ENCODE results near the gene WHRN. TPM values are rescaled to one million over a fixed set of nuclear protein-coding genes. Genes with fewer than 3 reads are reported as not detected.

Gene WHRN
- polyA plus RNA-seq, 1 donor from 2014 or later: 2.5 TPM

DNA sequence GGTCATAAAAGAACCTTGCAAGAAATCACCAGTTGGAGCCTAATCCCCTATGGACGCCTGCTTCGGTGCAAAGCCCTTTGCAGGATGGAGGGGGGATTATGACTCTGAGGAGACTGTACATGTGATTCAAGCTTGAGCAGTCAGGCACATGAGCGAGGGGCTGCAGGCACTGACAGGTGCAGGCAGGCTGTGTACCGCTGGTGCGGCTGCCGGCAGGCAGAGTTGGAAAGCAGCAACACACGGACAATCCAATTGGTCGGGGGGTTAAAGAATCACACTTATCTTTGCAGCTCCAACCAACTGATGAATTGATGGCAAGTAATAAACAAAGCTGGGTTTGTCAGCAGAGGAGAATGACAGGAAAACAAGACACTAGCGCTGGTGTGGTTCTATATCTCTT, 5.7 kb downstream of the WHRN start:
- peaks cover 10% of the 10 kb centered on the region for H3F3A ChIP-seq (ENCODE audit: insufficient read depth, low read length, poor library complexity, severe bottlenecking)
- no peak overlapping the region for H2AFZ ChIP-seq (ENCODE audit: low read depth, low read length)
- peak overlapping the region; percentile 57 for H3K9ac ChIP-seq (ENCODE audit: low read length)
- peak overlapping the region; percentile 84 for H3K4me3 ChIP-seq (ENCODE audit: low read length)
- H3K79me2 ChIP-seq (replicated peaks; ENCODE audit: insufficient read depth, low read length): peaks cover 9% of the 10 kb centered on the region
- H3K27ac ChIP-seq (ENCODE audit: low read length): peak overlapping the region; percentile 68
- no peaks in the 10 kb centered on the region for H3K9me2 ChIP-seq (ENCODE audit: insufficient read depth, low read length)
- peak; percentile 40 for TF ChIP-seq RAD21 (conservative IDR thresholded peaks at IDR 0.05)
- TF ChIP-seq MXI1 (conservative IDR thresholded peaks at IDR 0.05; ENCODE audit: poor library complexity, severe bottlenecking): peak; percentile 68
- peak; percentile 85 for TF ChIP-seq POLR2AphosphoS5 (IDR thresholded peaks at IDR 0.05)
- peak; percentile 21 for TF ChIP-seq SMC3 (conservative IDR thresholded peaks at IDR 0.05; ENCODE audit: poor library complexity)
- TF ChIP-seq, protein P1, sequence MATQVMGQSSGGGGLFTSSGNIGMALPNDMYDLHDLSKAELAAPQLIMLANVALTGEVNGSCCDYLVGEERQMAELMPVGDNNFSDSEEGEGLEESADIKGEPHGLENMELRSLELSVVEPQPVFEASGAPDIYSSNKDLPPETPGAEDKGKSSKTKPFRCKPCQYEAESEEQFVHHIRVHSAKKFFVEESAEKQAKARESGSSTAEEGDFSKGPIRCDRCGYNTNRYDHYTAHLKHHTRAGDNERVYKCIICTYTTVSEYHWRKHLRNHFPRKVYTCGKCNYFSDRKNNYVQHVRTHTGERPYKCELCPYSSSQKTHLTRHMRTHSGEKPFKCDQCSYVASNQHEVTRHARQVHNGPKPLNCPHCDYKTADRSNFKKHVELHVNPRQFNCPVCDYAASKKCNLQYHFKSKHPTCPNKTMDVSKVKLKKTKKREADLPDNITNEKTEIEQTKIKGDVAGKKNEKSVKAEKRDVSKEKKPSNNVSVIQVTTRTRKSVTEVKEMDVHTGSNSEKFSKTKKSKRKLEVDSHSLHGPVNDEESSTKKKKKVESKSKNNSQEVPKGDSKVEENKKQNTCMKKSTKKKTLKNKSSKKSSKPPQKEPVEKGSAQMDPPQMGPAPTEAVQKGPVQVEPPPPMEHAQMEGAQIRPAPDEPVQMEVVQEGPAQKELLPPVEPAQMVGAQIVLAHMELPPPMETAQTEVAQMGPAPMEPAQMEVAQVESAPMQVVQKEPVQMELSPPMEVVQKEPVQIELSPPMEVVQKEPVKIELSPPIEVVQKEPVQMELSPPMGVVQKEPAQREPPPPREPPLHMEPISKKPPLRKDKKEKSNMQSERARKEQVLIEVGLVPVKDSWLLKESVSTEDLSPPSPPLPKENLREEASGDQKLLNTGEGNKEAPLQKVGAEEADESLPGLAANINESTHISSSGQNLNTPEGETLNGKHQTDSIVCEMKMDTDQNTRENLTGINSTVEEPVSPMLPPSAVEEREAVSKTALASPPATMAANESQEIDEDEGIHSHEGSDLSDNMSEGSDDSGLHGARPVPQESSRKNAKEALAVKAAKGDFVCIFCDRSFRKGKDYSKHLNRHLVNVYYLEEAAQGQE (IDR thresholded peaks at IDR 0.05; ENCODE audit: borderline replicate concordance): no peak
- TF ChIP-seq EP300 (conservative IDR thresholded peaks at IDR 0.05; ENCODE audit: poor library complexity, severe bottlenecking): peak; percentile 75
- TF ChIP-seq, protein P2, sequence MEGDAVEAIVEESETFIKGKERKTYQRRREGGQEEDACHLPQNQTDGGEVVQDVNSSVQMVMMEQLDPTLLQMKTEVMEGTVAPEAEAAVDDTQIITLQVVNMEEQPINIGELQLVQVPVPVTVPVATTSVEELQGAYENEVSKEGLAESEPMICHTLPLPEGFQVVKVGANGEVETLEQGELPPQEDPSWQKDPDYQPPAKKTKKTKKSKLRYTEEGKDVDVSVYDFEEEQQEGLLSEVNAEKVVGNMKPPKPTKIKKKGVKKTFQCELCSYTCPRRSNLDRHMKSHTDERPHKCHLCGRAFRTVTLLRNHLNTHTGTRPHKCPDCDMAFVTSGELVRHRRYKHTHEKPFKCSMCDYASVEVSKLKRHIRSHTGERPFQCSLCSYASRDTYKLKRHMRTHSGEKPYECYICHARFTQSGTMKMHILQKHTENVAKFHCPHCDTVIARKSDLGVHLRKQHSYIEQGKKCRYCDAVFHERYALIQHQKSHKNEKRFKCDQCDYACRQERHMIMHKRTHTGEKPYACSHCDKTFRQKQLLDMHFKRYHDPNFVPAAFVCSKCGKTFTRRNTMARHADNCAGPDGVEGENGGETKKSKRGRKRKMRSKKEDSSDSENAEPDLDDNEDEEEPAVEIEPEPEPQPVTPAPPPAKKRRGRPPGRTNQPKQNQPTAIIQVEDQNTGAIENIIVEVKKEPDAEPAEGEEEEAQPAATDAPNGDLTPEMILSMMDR (IDR thresholded peaks at IDR 0.05; ENCODE audit: poor library complexity, severe bottlenecking): no peak
- H3K36me3 ChIP-seq (ENCODE audit: insufficient read depth, low read length): no peaks in the 10 kb centered on the region
- H3K27me3 ChIP-seq (ENCODE audit: insufficient read depth, low read depth, low read length): no peaks in the 10 kb centered on the region
- H4K20me1 ChIP-seq (ENCODE audit: insufficient read depth): no peaks in the 10 kb centered on the region
- peak overlapping the region; percentile 56 for H3K4me2 ChIP-seq (ENCODE audit: low read length)
- H3K9me3 ChIP-seq (ENCODE audit: low read length): no peaks in the 10 kb centered on the region

DNA sequence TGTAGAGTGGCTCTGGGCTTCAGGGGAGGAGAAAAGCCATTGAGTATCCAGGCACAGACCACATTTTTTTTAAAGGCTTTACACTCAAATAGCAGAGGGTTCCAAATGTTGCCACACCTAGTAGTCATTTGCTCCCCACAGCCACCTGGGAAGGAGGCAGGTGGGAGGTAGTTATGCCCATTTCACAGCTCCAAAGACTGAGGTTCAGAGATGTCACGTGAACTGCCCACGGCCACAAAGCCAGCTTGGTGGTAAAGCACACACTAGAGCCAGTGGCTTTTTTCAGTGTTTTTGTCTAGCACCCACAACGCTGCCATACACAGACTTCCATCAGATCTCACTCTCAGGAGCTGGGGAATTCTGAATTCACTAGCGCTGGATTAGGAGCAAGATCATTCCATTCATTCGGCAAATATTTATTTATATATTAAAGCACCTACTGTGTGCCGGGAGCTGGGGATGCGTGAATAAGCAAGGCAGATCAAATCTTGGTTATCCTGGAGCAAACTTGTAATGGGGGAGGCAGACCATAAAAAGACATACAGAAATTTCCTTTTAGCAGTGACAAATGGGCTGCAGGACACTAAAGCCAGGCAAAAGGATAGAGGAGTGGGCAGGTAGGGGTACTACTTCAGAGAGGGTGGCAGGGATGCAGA, 7.4 kb downstream of the WHRN start:
- no peak overlapping the region for H2AFZ ChIP-seq (ENCODE audit: low read depth, low read length)
- H3K27ac ChIP-seq (ENCODE audit: low read length): no peak overlapping the region
- H3K27me3 ChIP-seq (ENCODE audit: insufficient read depth, low read depth, low read length): no peaks in the 10 kb centered on the region
- H3K9me2 ChIP-seq (ENCODE audit: insufficient read depth, low read length): no peaks in the 10 kb centered on the region
- H3K9ac ChIP-seq (ENCODE audit: low read length): no peak overlapping the region
- H4K20me1 ChIP-seq (ENCODE audit: insufficient read depth): no peaks in the 10 kb centered on the region
- TF ChIP-seq EZH2 (IDR thresholded peaks at IDR 0.05; ENCODE audit: borderline replicate concordance, insufficient read depth, low read length, poor library complexity, severe bottlenecking) (no peak), EP300 (conservative IDR thresholded peaks at IDR 0.05; ENCODE audit: poor library complexity, severe bottlenecking) (no peak), TAF1 (IDR thresholded peaks at IDR 0.05; ENCODE audit: low read depth) (no peak), RAD21 (conservative IDR thresholded peaks at IDR 0.05) (no peak), SMC3 (conservative IDR thresholded peaks at IDR 0.05; ENCODE audit: poor library complexity) (no peak), MXI1 (conservative IDR thresholded peaks at IDR 0.05; ENCODE audit: poor library complexity, severe bottlenecking) (no peak), POLR2AphosphoS5 (IDR thresholded peaks at IDR 0.05) (no peak)
- TF ChIP-seq, protein P1 (IDR thresholded peaks at IDR 0.05; ENCODE audit: borderline replicate concordance): no peak
- no peak overlapping the region for H3K4me3 ChIP-seq (ENCODE audit: low read length)
- peaks cover 8% of the 10 kb centered on the region for H3F3A ChIP-seq (ENCODE audit: insufficient read depth, low read length, poor library complexity, severe bottlenecking)
- no peaks in the 10 kb centered on the region for H3K36me3 ChIP-seq (ENCODE audit: insufficient read depth, low read length)
- H3K9me3 ChIP-seq (ENCODE audit: low read length): no peaks in the 10 kb centered on the region
- no peak overlapping the region for H3K4me2 ChIP-seq (ENCODE audit: low read length)
- H3K79me2 ChIP-seq (replicated peaks; ENCODE audit: insufficient read depth, low read length): peaks cover 9% of the 10 kb centered on the region

All from neural cell (in vitro differentiated cells).